Activated CD4-positive, alpha-beta memory T cell treated with anti-CD3 and anti-CD28 coated beads for 36 hours (primary cell): Measurements from ENCODE around the gene EPS15. TPM values are rescaled to one million over a fixed set of nuclear protein-coding genes. Genes with fewer than 3 reads are reported as not detected.

Experiments used
- CTCF ChIA-PET: fragments of 350-600 bp; sonication (Branson Sonifier 250); formaldehyde crosslinking; loops from one replicate; lab custom pipeline; 2021; ENCODE audit warnings: antibody characterized with exemption, inconsistent platforms; lab: Charles Lee
- POLR2A ChIA-PET: fragments of 350-600 bp; sonication (Branson Sonifier 250); formaldehyde crosslinking; loops from one replicate; lab custom pipeline; 2021; ENCODE audit warnings: antibody characterized with exemption; lab: Charles Lee
- DNase-seq: peaks from one replicate; pipeline ENCODE4 v3.0.0-alpha.2; 2020
- H3K27ac Mint-ChIP-seq: one replicate; pipeline ENCODE4 v1.8.0; 2021; ENCODE audit warnings: mixed read lengths
- H3K27me3 Mint-ChIP-seq: one replicate; pipeline ENCODE4 v1.8.0; 2021; ENCODE audit warnings: mixed read lengths
- H3K36me3 Mint-ChIP-seq: one replicate; pipeline ENCODE4 v1.8.0; 2021; ENCODE audit warnings: mixed read lengths
- H3K4me1 Mint-ChIP-seq: one replicate; pipeline ENCODE4 v1.8.0; 2021; ENCODE audit warnings: low read depth, mixed read lengths
- H3K4me3 Mint-ChIP-seq: one replicate; pipeline ENCODE4 v1.8.0; 2021; ENCODE audit warnings: mild to moderate bottlenecking, mixed read lengths
- H3K9me3 Mint-ChIP-seq: one replicate; pipeline ENCODE4 v1.8.0; 2021; ENCODE audit warnings: mixed read lengths
- intact Hi-C: fragments of 100-400 bp; cut with micrococcal nuclease; formaldehyde crosslinking; loops from one replicate; pipeline ENCODE4 v1.15.1; 2023
- total RNA-seq, 2 experiments: library from RNA; stranded (reverse); gene quantifications; one replicate each; pipeline ENCODE4 v1.2.3, GENCODE V29; 2021

The EPS15 gene
- total RNA-seq, 2 experiments from 2014 or later: 69.5 to 69.6 TPM

DNA sequence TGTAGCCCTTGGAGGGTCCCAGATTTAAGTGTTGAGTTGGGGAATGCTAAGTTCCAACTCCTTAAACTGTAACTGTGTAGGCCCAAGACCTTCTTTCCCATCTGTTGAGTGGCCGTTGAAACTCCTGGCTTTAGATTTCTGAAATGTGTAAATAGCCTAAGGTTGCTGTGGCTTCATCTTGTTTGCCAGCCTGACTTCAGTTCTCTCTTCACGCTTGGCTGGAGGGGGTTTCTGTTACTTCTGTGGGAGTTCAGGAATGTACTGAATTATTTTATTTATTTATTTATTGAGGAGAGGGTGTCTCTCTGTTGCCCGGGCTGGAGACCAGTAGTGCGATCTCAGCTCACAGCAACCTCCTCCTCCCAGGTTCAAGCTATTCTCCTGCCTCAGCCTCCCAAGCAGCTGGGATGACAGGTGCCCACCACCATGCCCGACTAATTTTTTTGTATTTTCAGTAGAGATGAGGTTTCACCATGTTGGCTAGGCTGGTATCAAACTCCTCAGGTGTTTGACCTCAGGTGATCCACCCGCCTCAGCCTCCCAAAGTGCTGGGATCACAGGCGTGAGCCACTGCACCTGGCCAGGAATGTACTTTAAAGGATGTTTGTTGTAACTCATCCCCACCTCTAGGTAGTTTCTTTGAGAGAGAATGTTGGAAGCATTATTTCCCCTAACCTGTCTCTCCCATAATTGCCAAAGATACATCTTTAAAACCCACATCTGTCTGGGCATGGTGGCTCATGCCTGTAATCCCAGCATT lies 194.6 kb downstream of the EPS15 start:
- CTCF ChIA-PET: no interaction called here
- no peak overlapping the region for H3K4me3 Mint-ChIP-seq
- H3K4me1 Mint-ChIP-seq: peaks cover 3% of the 10 kb centered on the region
- intact Hi-C loops: no loop called here
- H3K36me3 Mint-ChIP-seq: no peaks in the 10 kb centered on the region
- POLR2A ChIA-PET: no interaction called here
- H3K27ac Mint-ChIP-seq: no peak overlapping the region
- H3K27me3 Mint-ChIP-seq: peaks cover 10% of the 10 kb centered on the region
- no peak for DNase-seq
- H3K9me3 Mint-ChIP-seq: no peaks in the 10 kb centered on the region

DNA sequence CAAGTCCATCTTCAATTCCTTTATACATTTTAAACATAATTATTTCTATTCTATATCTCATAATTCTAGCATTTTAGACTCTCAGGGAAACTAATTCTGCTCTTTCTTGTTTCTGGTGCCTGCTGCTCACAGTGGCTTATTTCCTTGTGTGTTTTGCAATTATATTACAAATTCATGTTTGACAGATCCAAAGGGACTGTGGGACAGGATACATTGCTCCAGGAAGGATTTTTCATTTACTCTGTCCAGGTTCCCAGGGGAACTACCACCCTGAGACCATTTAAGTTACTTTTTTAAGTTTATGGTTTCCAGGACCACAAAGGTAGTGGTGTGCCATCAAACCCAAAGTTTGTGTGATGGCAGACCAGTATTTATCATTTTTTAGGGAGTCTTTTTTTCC lies 195.3 kb downstream of the EPS15 start:
- no peaks in the 10 kb centered on the region for H3K36me3 Mint-ChIP-seq
- H3K4me1 Mint-ChIP-seq: peaks cover 3% of the 10 kb centered on the region
- no peaks in the 10 kb centered on the region for H3K9me3 Mint-ChIP-seq
- intact Hi-C loops: no loop called here
- H3K4me3 Mint-ChIP-seq: no peak overlapping the region
- H3K27me3 Mint-ChIP-seq: peaks cover 4% of the 10 kb centered on the region
- H3K27ac Mint-ChIP-seq: no peak overlapping the region
- no peak for DNase-seq
- CTCF ChIA-PET: no interaction called here
- POLR2A ChIA-PET: no interaction called here

GRCh38 chr1:51322417-51323101 lies 196.5 kb downstream of the EPS15 start:
- no peaks in the 10 kb centered on the region for H3K9me3 Mint-ChIP-seq
- CTCF ChIA-PET: interaction anchor here (1.2 kb wide), 1 partner anchor 25 kb away, joined by 3 read pairs; no protein-coding TSS in a partner anchor

GRCh38 chr1:51321924-51322280 lies 197.2 kb downstream of the EPS15 start:
- H3K4me1 Mint-ChIP-seq: no peaks in the 10 kb centered on the region
- H3K9me3 Mint-ChIP-seq: no peaks in the 10 kb centered on the region
- ChIA-PET POLR2A (no interaction called here), CTCF (interaction anchor here (1.2 kb wide), 1 partner anchor 25 kb away, joined by 3 read pairs; no protein-coding TSS in a partner anchor)
- H3K27me3 Mint-ChIP-seq: no peaks in the 10 kb centered on the region
- no peaks in the 10 kb centered on the region for H3K36me3 Mint-ChIP-seq
- no peak overlapping the region for H3K27ac Mint-ChIP-seq
- DNase-seq: no peak
- intact Hi-C loops: no loop called here
- no peak overlapping the region for H3K4me3 Mint-ChIP-seq

More at GRCh38 chr1:51322417-51323101, 196.5 kb downstream of the EPS15 start:
- intact Hi-C loops: no loop called here
- H3K36me3 Mint-ChIP-seq: no peaks in the 10 kb centered on the region
- peaks cover 3% of the 10 kb centered on the region for H3K27me3 Mint-ChIP-seq
- H3K4me3 Mint-ChIP-seq: no peak overlapping the region
- DNase-seq: no peak
- POLR2A ChIA-PET: no interaction called here
- H3K27ac Mint-ChIP-seq: no peak overlapping the region
- H3K4me1 Mint-ChIP-seq: peaks cover 3% of the 10 kb centered on the region

DNA sequence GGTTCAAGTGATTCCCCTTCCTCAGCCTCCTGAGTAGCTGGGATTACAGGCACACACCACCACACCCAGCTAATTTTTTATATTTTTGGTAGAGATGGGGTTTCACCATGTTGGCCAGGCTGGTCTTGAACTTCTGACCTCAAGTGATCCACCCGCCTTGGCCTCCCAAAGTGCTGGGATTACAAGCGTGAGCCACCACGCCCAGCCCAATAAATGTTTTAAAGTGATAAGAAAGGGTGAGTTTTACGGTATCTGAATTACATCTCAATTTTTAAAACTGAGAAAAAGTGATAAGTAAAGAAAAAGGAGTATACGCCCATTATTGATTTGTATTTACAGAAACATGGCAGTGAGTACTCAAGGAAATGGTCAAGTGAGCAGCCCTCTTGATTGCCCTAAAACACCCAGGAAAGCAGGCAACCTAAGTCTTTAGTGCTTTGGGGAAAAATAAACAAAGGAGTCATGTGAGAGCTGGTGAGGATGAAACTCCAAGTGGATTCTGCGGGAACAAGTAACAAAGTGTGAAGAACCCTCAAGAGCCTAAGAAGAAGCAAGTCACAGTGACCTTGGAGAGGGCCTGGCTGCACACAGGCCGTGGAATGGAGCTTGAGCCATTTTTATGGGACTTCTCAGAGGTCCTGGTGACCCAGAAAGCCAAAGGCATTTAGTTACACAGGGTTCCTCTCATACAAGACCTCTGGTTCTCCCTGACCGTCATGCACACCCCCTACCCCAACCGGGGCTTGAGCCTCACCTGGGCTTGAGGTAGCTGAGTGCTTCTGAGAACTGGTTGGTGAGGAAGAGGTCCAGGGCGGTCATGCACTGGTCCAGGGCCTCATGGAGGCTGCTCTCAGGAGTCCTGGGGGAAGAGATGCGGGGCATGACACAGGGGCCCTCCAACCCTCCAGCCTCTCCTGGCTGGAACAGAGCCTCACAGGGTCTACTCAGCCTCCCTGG lies 197.8 kb downstream of the EPS15 start:
- no peaks in the 10 kb centered on the region for H3K36me3 Mint-ChIP-seq
- H3K27ac Mint-ChIP-seq: no peak overlapping the region
- no peak overlapping the region for H3K4me3 Mint-ChIP-seq
- POLR2A ChIA-PET: no interaction called here
- CTCF ChIA-PET: no interaction called here
- intact Hi-C loops: no loop called here
- no peaks in the 10 kb centered on the region for H3K27me3 Mint-ChIP-seq
- DNase-seq: no peak
- H3K9me3 Mint-ChIP-seq: no peaks in the 10 kb centered on the region
- no peaks in the 10 kb centered on the region for H3K4me1 Mint-ChIP-seq

- intact Hi-C loops: no loop called here
- Mint-ChIP-seq H3K27me3 (no peaks in the 10 kb centered on the region), H3K9me3 (no peaks in the 10 kb centered on the region), H3K36me3 (no peaks in the 10 kb centered on the region), H3K4me1 (peaks cover 8% of the 10 kb centered on the region), H3K27ac (no peak overlapping the region), H3K4me3 (no peak overlapping the region)
- no peak for DNase-seq
- ChIA-PET POLR2A (no interaction called here), CTCF (no interaction called here)
Observed at GRCh38 chr1:51317798-51318197, 201.3 kb downstream of the EPS15 start.

GRCh38 chr1:51316846-51317120 lies 202.3 kb downstream of the EPS15 start:
- Mint-ChIP-seq H3K27me3 (no peaks in the 10 kb centered on the region), H3K4me3 (no peak overlapping the region), H3K36me3 (no peaks in the 10 kb centered on the region), H3K27ac (no peak overlapping the region), H3K9me3 (no peaks in the 10 kb centered on the region), H3K4me1 (peaks cover 8% of the 10 kb centered on the region)
- intact Hi-C loops: no loop called here
- no peak for DNase-seq
- CTCF ChIA-PET: interaction anchor here (0.6 kb wide), 1 partner anchor 17 kb away, joined by 3 read pairs; no protein-coding TSS in a partner anchor
- POLR2A ChIA-PET: no interaction called here

GRCh38 chr1:51316113-51316845 lies 202.8 kb downstream of the EPS15 start:
- peak; percentile 34 for DNase-seq
- no peaks in the 10 kb centered on the region for H3K9me3 Mint-ChIP-seq
- ChIA-PET CTCF (interaction anchor here (0.6 kb wide), 1 partner anchor 18 kb away, joined by 3 read pairs; no protein-coding TSS in a partner anchor), POLR2A (no interaction called here)
- no peak overlapping the region for H3K27ac Mint-ChIP-seq
- intact Hi-C loops: no loop called here
- no peaks in the 10 kb centered on the region for H3K36me3 Mint-ChIP-seq
- peaks cover 8% of the 10 kb centered on the region for H3K4me1 Mint-ChIP-seq
- no peak overlapping the region for H3K4me3 Mint-ChIP-seq
- H3K27me3 Mint-ChIP-seq: no peaks in the 10 kb centered on the region

DNA sequence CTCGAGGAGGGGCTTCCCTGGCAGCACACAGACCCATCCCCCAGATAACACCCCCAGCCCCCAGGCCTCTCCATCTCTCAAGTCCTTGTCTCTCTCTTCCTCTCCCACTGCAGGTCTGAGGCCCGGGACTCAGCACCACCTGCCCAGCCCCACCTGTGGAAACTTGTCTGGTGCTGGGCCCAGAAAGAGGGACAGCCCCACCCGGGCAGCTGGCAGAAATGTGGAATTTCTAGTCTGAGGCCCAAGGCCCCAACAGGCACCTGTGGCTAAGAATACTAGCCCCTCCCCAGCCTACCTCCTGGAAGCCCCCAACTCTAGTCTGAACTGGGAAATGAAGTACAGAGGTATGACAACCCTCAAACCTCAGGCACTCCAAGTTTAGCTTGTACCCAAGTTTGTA lies 204.1 kb downstream of the EPS15 start:
- H3K4me1 Mint-ChIP-seq: peaks cover 10% of the 10 kb centered on the region
- no peaks in the 10 kb centered on the region for H3K27me3 Mint-ChIP-seq
- H3K9me3 Mint-ChIP-seq: no peaks in the 10 kb centered on the region
- DNase-seq: no peak
- intact Hi-C loops: no loop called here
- H3K36me3 Mint-ChIP-seq: no peaks in the 10 kb centered on the region
- CTCF ChIA-PET: no interaction called here
- H3K4me3 Mint-ChIP-seq: no peak overlapping the region
- POLR2A ChIA-PET: no interaction called here
- no peak overlapping the region for H3K27ac Mint-ChIP-seq

DNA sequence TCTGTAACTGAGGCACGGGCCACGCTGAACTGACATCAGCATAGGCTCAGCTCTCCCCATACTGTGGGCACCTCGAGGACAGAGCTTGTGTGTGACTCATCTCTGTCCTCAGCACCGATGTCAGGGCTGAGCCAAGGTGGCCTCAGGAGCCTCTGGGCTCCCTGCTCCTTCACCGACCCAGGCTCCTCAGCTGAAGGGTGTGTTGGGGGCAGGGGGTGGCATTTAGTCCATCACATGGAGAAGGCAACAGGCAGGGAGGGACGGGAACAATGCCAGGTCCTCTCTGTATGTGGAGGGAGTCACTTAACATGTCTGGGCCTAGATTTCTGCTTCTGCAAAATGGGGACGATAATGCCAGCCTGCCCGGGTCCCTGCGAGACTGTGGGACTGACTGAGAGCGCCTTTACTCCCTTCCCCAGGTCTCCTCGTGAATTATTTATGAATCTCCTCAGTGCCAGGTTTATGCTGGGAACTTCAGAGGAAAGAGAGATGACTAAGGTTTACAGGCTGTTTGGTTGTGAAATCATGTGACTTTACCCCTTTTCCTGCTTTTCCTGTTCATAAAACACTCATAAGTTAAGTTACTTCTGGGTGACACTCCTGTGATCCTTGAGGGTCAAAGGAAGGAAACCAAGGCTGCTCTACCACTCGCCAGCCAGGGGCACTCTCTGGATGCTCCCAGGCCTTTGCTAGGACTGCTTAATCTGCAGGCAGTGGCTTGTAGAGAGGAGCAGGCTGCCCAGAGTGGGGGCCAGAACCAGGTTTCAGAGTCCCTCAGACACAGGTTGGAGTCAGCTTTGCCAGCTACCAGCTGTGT lies 204.9 kb downstream of the EPS15 start:
- H3K27me3 Mint-ChIP-seq: no peaks in the 10 kb centered on the region
- intact Hi-C loops: no loop called here
- ChIA-PET POLR2A (no interaction called here), CTCF (no interaction called here)
- no peaks in the 10 kb centered on the region for H3K36me3 Mint-ChIP-seq
- no peak overlapping the region for H3K4me3 Mint-ChIP-seq
- H3K9me3 Mint-ChIP-seq: no peaks in the 10 kb centered on the region
- no peak overlapping the region for H3K27ac Mint-ChIP-seq
- DNase-seq: no peak
- H3K4me1 Mint-ChIP-seq: peaks cover 10% of the 10 kb centered on the region

- peaks cover 10% of the 10 kb centered on the region for H3K4me1 Mint-ChIP-seq
- H3K27me3 Mint-ChIP-seq: no peaks in the 10 kb centered on the region
- H3K36me3 Mint-ChIP-seq: no peaks in the 10 kb centered on the region
- CTCF ChIA-PET: interaction anchor here (1.4 kb wide), 1 partner anchor 16 kb away, joined by 8 read pairs; no protein-coding TSS in a partner anchor
- intact Hi-C loops: no loop called here
- POLR2A ChIA-PET: no interaction called here
- no peaks in the 10 kb centered on the region for H3K9me3 Mint-ChIP-seq
- H3K4me3 Mint-ChIP-seq: no peak overlapping the region
- H3K27ac Mint-ChIP-seq: no peak overlapping the region
- no peak for DNase-seq
Observed at GRCh38 chr1:51313268-51313852, 205.7 kb downstream of the EPS15 start.
